Right atrium auricular region (tissue), 2 donors: ENCODE data around the gene CLDN22. TPM values are rescaled to one million over a fixed set of nuclear protein-coding genes. Genes with fewer than 3 reads are reported as not detected.
A peak's percentile ranks its signal among the peaks of the same experiment; 100 is the strongest.

ENCODE experiments used
- DNase-seq: peaks from one replicate; pipeline ENCODE4 v3.0.0-alpha.2; 2019; ENCODE audit warnings: low spot score
- H3K27ac ChIP-seq, 2 donors: fragments of 200-600 bp; sonication (generic); 1 replicate in 1 of 2; 2 replicates in 1 of 2; pipeline ENCODE4 v1.5.1; 2016 to 2019
- H3K27me3 ChIP-seq, 2 donors: fragments of 200-600 bp; sonication (generic); one replicate each; pipeline versions ENCODE4 v1.5.1 to v1.6.0; 2017 to 2019
- H3K36me3 ChIP-seq: fragments of 200-600 bp; sonication (generic); one replicate; pipeline ENCODE4 v1.5.1; 2016
- H3K4me1 ChIP-seq, 2 donors: fragments of 200-600 bp; sonication (generic); one replicate each; pipeline versions ENCODE4 v1.5.1 to v1.6.0; 2017 to 2019
- H3K4me3 ChIP-seq, 2 donors: fragments of 200-600 bp; sonication (generic); 1 replicate in 1 of 2; 2 replicates in 1 of 2; pipeline ENCODE4 v1.5.1; 2017 to 2019; ENCODE audit warnings: mild to moderate bottlenecking in 1 of 2, moderate library complexity in 1 of 2
- H3K9me3 ChIP-seq, 2 donors: fragments of 200-600 bp; sonication (generic); one replicate each; pipeline ENCODE4 v1.5.1; 2019
- CTCF ChIP-seq, 2 donors: fragments of 200-600 bp; sonication (generic); IDR thresholded peaks; one replicate each; pipeline ENCODE4 v1.5.1; 2019; ENCODE audit warnings: antibody characterized with exemption in 2 of 2
- total RNA-seq, 2 donors: library from RNA; depleted of rRNA; stranded (reverse); fragments of >200 nt; gene quantifications; one replicate each; pipeline ENCODE4 v1.1.0, GENCODE V29; 2016

CLDN22 gene
- total RNA-seq, 2 donors from 2014 or later = not detected

GRCh38 chr4:183335369-183335940 lies 15.4 kb upstream of the CLDN22 start:
- no peaks in the 10 kb centered on the region for H3K27me3 ChIP-seq
- H3K4me1 ChIP-seq = peaks cover 0 to 6% of the 10 kb centered on the region in 2 donors
- no peaks in the 10 kb centered on the region for H3K9me3 ChIP-seq
- H3K36me3 ChIP-seq = no peaks in the 10 kb centered on the region
- no peak overlapping the region for H3K4me3 ChIP-seq
- DNase-seq = no peak
- TF ChIP-seq CTCF (IDR thresholded peaks at IDR 0.05) = no peak
- no peak overlapping the region for H3K27ac ChIP-seq

GRCh38 chr4:183333983-183334382 lies 13.9 kb upstream of the CLDN22 start:
- no peaks in the 10 kb centered on the region for H3K27me3 ChIP-seq
- no peaks in the 10 kb centered on the region for H3K36me3 ChIP-seq
- H3K4me1 ChIP-seq = peaks cover 0 to 6% of the 10 kb centered on the region in 2 donors
- no peaks in the 10 kb centered on the region for H3K9me3 ChIP-seq
- TF ChIP-seq CTCF (IDR thresholded peaks at IDR 0.05) = no peak
- DNase-seq = no peak
- no peak overlapping the region for H3K4me3 ChIP-seq
- H3K27ac ChIP-seq = no peak overlapping the region

- Histone ChIP-seq H3K4me3 (no peak overlapping the region), H3K9me3 (no peaks in the 10 kb centered on the region), H3K4me1 (peaks cover 0 to 6% of the 10 kb centered on the region in 2 donors), H3K27me3 (no peaks in the 10 kb centered on the region), H3K36me3 (no peaks in the 10 kb centered on the region), H3K27ac (no peak overlapping the region)
- DNase-seq = no peak
- no peak for TF ChIP-seq CTCF (IDR thresholded peaks at IDR 0.05)
Measured at GRCh38 chr4:183333202-183333601, 13.1 kb upstream of the CLDN22 start.

GRCh38 chr4:183332447-183332846 lies 12.4 kb upstream of the CLDN22 start:
- no peak for TF ChIP-seq CTCF (IDR thresholded peaks at IDR 0.05)
- Histone ChIP-seq H3K27me3 (no peaks in the 10 kb centered on the region), H3K36me3 (no peaks in the 10 kb centered on the region), H3K9me3 (no peaks in the 10 kb centered on the region), H3K4me1 (peaks cover 0 to 6% of the 10 kb centered on the region in 2 donors), H3K27ac (no peak overlapping the region), H3K4me3 (no peak overlapping the region)
- peak; percentile 26 for DNase-seq

- DNase-seq = no peak
- Histone ChIP-seq H3K4me1 (peaks cover 0 to 5% of the 10 kb centered on the region in 2 donors), H3K36me3 (no peaks in the 10 kb centered on the region), H3K27me3 (no peaks in the 10 kb centered on the region), H3K27ac (no peak overlapping the region), H3K9me3 (no peaks in the 10 kb centered on the region), H3K4me3 (no peak overlapping the region)
- no peak for TF ChIP-seq CTCF (IDR thresholded peaks at IDR 0.05)
Measured at GRCh38 chr4:183330841-183331240, 10.8 kb upstream of the CLDN22 start.
